GM12878 (cell line): ENCODE results near the gene CCIN. TPM values are rescaled to one million over a fixed set of nuclear protein-coding genes. Genes with fewer than 3 reads are reported as not detected.

Source experiments
- ATAC-seq: fragments of 200-7000 bp; cut with Tn5 transposase; 3 replicates; pipeline ENCODE4 v1.9.1; 2020; ENCODE audit warnings: mild to moderate bottlenecking, moderate library complexity
- BruUV-seq: library from RNA; stranded (reverse); fragments of 400-500 nt; replicated peaks from 2 replicates; lab custom pipeline; 2021; lab: Mats Ljungman, UMichigan
- CTCF ChIA-PET: fragments of 300-600 bp; sonication (Branson Sonifier 250); formaldehyde crosslinking; extraction: SDS; loops from one replicate; lab custom pipeline; 2021; ENCODE audit warnings: inconsistent platforms; lab: Yijun Ruan, JAX
- POLR2A ChIA-PET: fragments of 350-600 bp; formaldehyde crosslinking; extraction: SDS; loops from one replicate; lab custom pipeline; 2021; ENCODE audit warnings: inconsistent platforms; lab: Charles Lee
- RAD21 ChIA-PET: fragments of 300-600 bp; sonication (Branson Sonifier 250); formaldehyde crosslinking; loops from one replicate; lab custom pipeline; 2023; ENCODE audit warnings: antibody characterized with exemption; ENCODE audit not compliant: unreplicated experiment; lab: Charles Lee
- SMC1A ChIA-PET: fragments of 300-600 bp; sonication (Branson Sonifier 250); formaldehyde crosslinking; loops from one replicate; lab custom pipeline; 2023; ENCODE audit not compliant: unreplicated experiment, uncharacterized antibody; lab: Charles Lee
- DNase-seq: peaks from one replicate; pipeline ENCODE4 v3.0.0-alpha.2; 2011; ENCODE audit warnings: low read depth, low spot score
- FAIRE-seq: peaks from 3 replicates; lab custom pipeline; 2011; peaks lifted over from hg19 to GRCh38; lab: Jason Lieb, UNC
- H2AFZ ChIP-seq: 2 replicates; pipeline ENCODE4 v1.6.0; 2011; ENCODE audit warnings: low read depth, low read length, control low read depth; ENCODE audit not compliant: control insufficient read depth
- H3K27ac ChIP-seq: 2 replicates; pipeline ENCODE4 v1.5.1; 2011; ENCODE audit warnings: control low read depth; ENCODE audit not compliant: control insufficient read depth, insufficient read depth
- H3K27me3 ChIP-seq, 2 experiments: replicated peaks in 1 of 2; 2 replicates each; pipeline versions ENCODE4 v1.6.0 to v1.6.1; 2011; ENCODE audit warnings: low read length in 1 of 2; ENCODE audit not compliant: control insufficient read depth in 2 of 2, insufficient read depth in 2 of 2
- H3K36me3 ChIP-seq, 2 experiments: 2 replicates each; pipeline ENCODE4 v1.5.1; 2011; ENCODE audit warnings: low read length in 1 of 2; ENCODE audit not compliant: control insufficient read depth in 2 of 2, insufficient read depth in 2 of 2
- H3K4me1 ChIP-seq: 2 replicates; pipeline ENCODE4 v1.6.1; 2011; ENCODE audit warnings: mild to moderate bottlenecking, low read length, moderate library complexity, mixed read lengths; ENCODE audit not compliant: control insufficient read depth, insufficient read depth
- H3K4me2 ChIP-seq: 2 replicates; pipeline ENCODE4 v1.6.0; 2011; ENCODE audit warnings: control low read depth; ENCODE audit not compliant: control insufficient read depth, insufficient read depth
- H3K4me3 ChIP-seq: fragments of 200-600 bp; sonication (generic); 2 replicates; pipeline ENCODE4 v1.5.1; 2016
- H3K79me2 ChIP-seq: 2 replicates; pipeline ENCODE4 v1.6.0; 2011; ENCODE audit warnings: low read length; ENCODE audit not compliant: control insufficient read depth, insufficient read depth
- H3K9ac ChIP-seq: 2 replicates; pipeline ENCODE4 v1.8.0; 2011; ENCODE audit warnings: low read length, control low read depth, mixed read lengths; ENCODE audit not compliant: control insufficient read depth, insufficient read depth
- H3K9me3 ChIP-seq: replicated peaks from 3 replicates; pipeline ENCODE4 v1.5.1; 2011; ENCODE audit warnings: mild to moderate bottlenecking, low read length; ENCODE audit not compliant: control insufficient read depth, insufficient read depth
- H4K20me1 ChIP-seq: 2 replicates; pipeline ENCODE4 v1.6.0; 2011; ENCODE audit not compliant: control insufficient read depth, insufficient read depth
- ATF2 ChIP-seq: IDR thresholded peaks from 2 replicates; pipeline ENCODE4 v1.6.1; 2012; ENCODE audit warnings: low read length, inconsistent platforms
- EP300 ChIP-seq, 2 experiments: fragments of 150-350 bp in 1 of 2; IDR thresholded peaks; 2 replicates each; pipeline ENCODE4 v1.6.1; 2011 to 2012; ENCODE audit warnings: low read depth in 2 of 2, low read length in 2 of 2, borderline replicate concordance in 1 of 2, improper control_type of control experiment in 1 of 2, inconsistent platforms in 1 of 2; ENCODE audit not compliant: control insufficient read depth in 1 of 2
- FOS ChIP-seq: IDR thresholded peaks from 3 replicates; pipeline ENCODE4 v1.6.1; 2011; ENCODE audit warnings: borderline replicate concordance; ENCODE audit not compliant: insufficient read length; ENCODE audit errors: extremely low read depth
- FOXK2 ChIP-seq: fragments of 450-650 bp; IDR thresholded peaks from 2 replicates; pipeline ENCODE4 v1.6.1; 2017; ENCODE audit warnings: mild to moderate bottlenecking, moderate library complexity
- JUND ChIP-seq: IDR thresholded peaks from 2 replicates; pipeline ENCODE4 v1.6.1; 2012; ENCODE audit warnings: low read depth, mild to moderate bottlenecking, low read length, improper control_type of control experiment, moderate library complexity
- NFIC ChIP-seq: IDR thresholded peaks from 2 replicates; pipeline ENCODE4 v1.6.1; 2012; ENCODE audit warnings: low read depth, mild to moderate bottlenecking, inconsistent platforms, low read length, moderate library complexity
- NFXL1 ChIP-seq: fragments of 450-650 bp; IDR thresholded peaks from 2 replicates; pipeline ENCODE4 v1.6.1; 2017; ENCODE audit warnings: antibody characterized with exemption, mild to moderate bottlenecking, borderline replicate concordance
- NRF1 ChIP-seq: conservative IDR thresholded peaks from 2 replicates; pipeline ENCODE4 v1.6.1; 2011; ENCODE audit warnings: mild to moderate bottlenecking, low read depth, low read length, improper control_type of control experiment
- RAD21 ChIP-seq: IDR thresholded peaks from 2 replicates; pipeline ENCODE4 v1.6.1; 2011; ENCODE audit warnings: mild to moderate bottlenecking, low read depth, low read length, moderate library complexity; ENCODE audit not compliant: insufficient read depth
- RCOR1 ChIP-seq: conservative IDR thresholded peaks from 2 replicates; pipeline ENCODE4 v1.6.1; 2012; ENCODE audit warnings: low read depth, low read length, improper control_type of control experiment
- SIN3A ChIP-seq: IDR thresholded peaks from 2 replicates; pipeline ENCODE4 v1.6.1; 2012; ENCODE audit warnings: low read depth, low read length, improper control_type of control experiment
- TCF3 ChIP-seq: IDR thresholded peaks from 2 replicates; pipeline ENCODE4 v1.6.1; 2012; ENCODE audit warnings: low read depth, mild to moderate bottlenecking, low read length, borderline replicate concordance; ENCODE audit not compliant: insufficient read depth
- ZBTB40 ChIP-seq: fragments of 450-650 bp; IDR thresholded peaks from 2 replicates; pipeline ENCODE4 v1.6.1; 2016; ENCODE audit warnings: mild to moderate bottlenecking, moderate library complexity, borderline replicate concordance
- WGBS: methylation state at CpG from one replicate; pipeline ENCODE4 v1.1.6; 2016; ENCODE audit warnings: low lambda C conversion rate; ENCODE audit not compliant: insufficient replicate concordance, insufficient coverage; ENCODE audit errors: missing lambda C conversion rate; 5-methylcytosine and 5-hydroxymethylcytosine counted together
- in situ Hi-C: fragments of 300-500 bp; cut with MboI; formaldehyde crosslinking; loops from 9 replicates; pipeline ENCODE4 v1.14.3; 2018; ENCODE audit warnings: mixed read lengths
- intact Hi-C: fragments of 100-400 bp; cut with micrococcal nuclease; formaldehyde crosslinking; loops from one replicate; pipeline ENCODE4 v1.14.2; 2022; ENCODE audit not compliant: unreplicated experiment
- polyA plus RNA-seq, 11 experiments: library from polyadenylated mRNA; depleted of rRNA in 4 of 11; unstranded in 6 of 11; stranded (reverse) in 5 of 11; fragments of >200 nt; fragmentation: Nextera tagmentation in 4 of 11; fragmentation: Illumina TruSeq in 1 of 11; extraction: Ambion mirVana in 4 of 11; extraction: Trizol in 1 of 11; gene quantifications; 1 replicate in 1 of 11; 2 replicates in 10 of 11; pipeline versions ENCODE4 v1.2.1 to v1.2.3, GENCODE V29; 2011 to 2016; ENCODE audit warnings: inconsistent platforms in 2 of 11, missing spikeins in 2 of 11, low read depth in 1 of 11
- total RNA-seq, 4 experiments: library from RNA; depleted of rRNA in 3 of 4; stranded (reverse); fragments of >200 nt in 3 of 4; fragmentation: Illumina TruSeq in 1 of 4; extraction: Trizol in 1 of 4; gene quantifications; 2 replicates each; pipeline versions ENCODE4 v1.2.1 to v1.2.3, GENCODE V29; 2013 to 2021

Gene CCIN
- total and polyA plus RNA-seq, 10 of the 15 experiments (the other 5 are each of a cell fraction or from before 2014, with no cell fraction given), result not detected

GRCh38 chr9:36146651-36147050 lies 22.5 kb upstream of the CCIN start:
- DNase-seq (no peak), ATAC-seq (no peak), FAIRE-seq (no peak)
- POLR2A ChIA-PET, result no interaction called here
- no peaks in the 10 kb centered on the region for H3K27me3 ChIP-seq
- in situ Hi-C loops (no loop called here), intact Hi-C loops (no loop called here)
- no peak overlapping the region for H2AFZ ChIP-seq
- TF ChIP-seq RCOR1 (no peak), ZBTB40 (no peak), NFIC (no peak), EP300 (IDR thresholded peaks at IDR 0.05; ENCODE audit: borderline replicate concordance in 1 of 2, control insufficient read depth in 1 of 2, low read depth in 2 of 2, low read length in 2 of 2) (no peak), FOXK2 (no peak), NRF1 (no peak), TCF3 (no peak), JUND (no peak), NFXL1 (no peak), RAD21 (no peak), SIN3A (no peak), FOS (no peak), ATF2 (no peak)
- H3K9ac ChIP-seq, result no peak overlapping the region
- 98% methylated on average over 10 of the region's 10 CpGs for WGBS
- H3K4me1 ChIP-seq, result peaks cover 64% of the 10 kb centered on the region
- RAD21 ChIA-PET, result no interaction called here
- CTCF ChIA-PET, result interaction anchor here (1.4 to 1.6 kb wide), 2 partner anchors 17 to 45 kb away, joined by 3 to 4 read pairs; no protein-coding TSS in a partner anchor
- BruUV-seq, result no TSS peak
- H3K9me3 ChIP-seq, result peaks cover 4% of the 10 kb centered on the region; the same call in 1 of the 3 replicates
- H3K36me3 ChIP-seq, result no peaks in the 10 kb centered on the region
- no peak overlapping the region for H3K27ac ChIP-seq
- no peaks in the 10 kb centered on the region for H4K20me1 ChIP-seq
- H3K4me3 ChIP-seq, result no peak overlapping the region
- no peak overlapping the region for H3K4me2 ChIP-seq
- no peaks in the 10 kb centered on the region for H3K79me2 ChIP-seq
- SMC1A ChIA-PET, result interaction anchor here (1.5 kb wide), 1 partner anchor 43 kb away, joined by 3 read pairs; no protein-coding TSS in a partner anchor
